IMR-90 (cell line): Measurements from ENCODE around the gene PRKACG.

Experiments
- CEBPB ChIP-seq: IDR thresholded peaks from 2 replicates; pipeline ENCODE4 v1.6.1; 2012; ENCODE audit warnings: low read depth, low read length, improper control_type of control experiment
- CHD1 ChIP-seq: IDR thresholded peaks from 2 replicates; pipeline ENCODE4 v1.6.1; 2012; ENCODE audit warnings: low read depth, low read length, improper control_type of control experiment
- POLR2A ChIP-seq: IDR thresholded peaks from 2 replicates; pipeline ENCODE4 v1.6.1; 2012; ENCODE audit warnings: mild to moderate bottlenecking, low read depth, low read length
- RAD21 ChIP-seq: IDR thresholded peaks from 2 replicates; pipeline ENCODE4 v1.6.1; 2012; ENCODE audit warnings: low read length, improper control_type of control experiment
- RCOR1 ChIP-seq: IDR thresholded peaks from 2 replicates; pipeline ENCODE4 v1.6.1; 2012; ENCODE audit warnings: mild to moderate bottlenecking, low read length, improper control_type of control experiment; ENCODE audit not compliant: insufficient replicate concordance
- SMC3 ChIP-seq: fragments of 150-350 bp; IDR thresholded peaks from 2 replicates; pipeline ENCODE4 v1.6.1; 2016; ENCODE audit warnings: low read depth, mild to moderate bottlenecking, antibody characterized with exemption, low read length, moderate library complexity
- TF ChIP-seq, protein P1 (sequence below): conservative IDR thresholded peaks from 2 replicates; pipeline ENCODE4 v1.5.1; 2012; ENCODE audit warnings: mild to moderate bottlenecking, low read depth, low read length, improper control_type of control experiment
- TF ChIP-seq, protein P2 (sequence below): fragments of 150-350 bp; IDR thresholded peaks from 2 replicates; pipeline ENCODE4 v1.6.1; 2016; ENCODE audit warnings: low read depth, mild to moderate bottlenecking, low read length, moderate library complexity, borderline replicate concordance

DNA sequence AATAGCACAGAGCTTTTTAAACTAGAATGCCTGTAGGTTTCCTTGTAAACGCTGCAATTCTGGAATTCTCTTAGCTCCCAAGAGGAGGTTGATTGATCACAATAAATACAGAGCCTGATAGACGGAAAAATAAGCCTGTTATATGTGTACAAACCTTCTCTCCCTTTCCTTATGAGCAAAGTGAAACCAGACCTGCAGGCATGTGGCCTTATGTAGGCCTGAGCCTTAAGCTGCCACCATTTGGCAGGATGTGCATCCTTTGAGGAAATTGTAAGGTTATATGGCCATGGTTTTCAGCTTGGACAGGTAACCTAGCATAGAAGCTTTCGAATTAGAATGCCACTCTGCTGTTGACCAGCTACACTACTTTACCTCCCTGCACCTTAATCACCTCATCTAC lies 49.1 kb downstream of the PRKACG start:
- TF ChIP-seq, protein P1, sequence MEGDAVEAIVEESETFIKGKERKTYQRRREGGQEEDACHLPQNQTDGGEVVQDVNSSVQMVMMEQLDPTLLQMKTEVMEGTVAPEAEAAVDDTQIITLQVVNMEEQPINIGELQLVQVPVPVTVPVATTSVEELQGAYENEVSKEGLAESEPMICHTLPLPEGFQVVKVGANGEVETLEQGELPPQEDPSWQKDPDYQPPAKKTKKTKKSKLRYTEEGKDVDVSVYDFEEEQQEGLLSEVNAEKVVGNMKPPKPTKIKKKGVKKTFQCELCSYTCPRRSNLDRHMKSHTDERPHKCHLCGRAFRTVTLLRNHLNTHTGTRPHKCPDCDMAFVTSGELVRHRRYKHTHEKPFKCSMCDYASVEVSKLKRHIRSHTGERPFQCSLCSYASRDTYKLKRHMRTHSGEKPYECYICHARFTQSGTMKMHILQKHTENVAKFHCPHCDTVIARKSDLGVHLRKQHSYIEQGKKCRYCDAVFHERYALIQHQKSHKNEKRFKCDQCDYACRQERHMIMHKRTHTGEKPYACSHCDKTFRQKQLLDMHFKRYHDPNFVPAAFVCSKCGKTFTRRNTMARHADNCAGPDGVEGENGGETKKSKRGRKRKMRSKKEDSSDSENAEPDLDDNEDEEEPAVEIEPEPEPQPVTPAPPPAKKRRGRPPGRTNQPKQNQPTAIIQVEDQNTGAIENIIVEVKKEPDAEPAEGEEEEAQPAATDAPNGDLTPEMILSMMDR, result no peak
- TF ChIP-seq, protein P2, sequence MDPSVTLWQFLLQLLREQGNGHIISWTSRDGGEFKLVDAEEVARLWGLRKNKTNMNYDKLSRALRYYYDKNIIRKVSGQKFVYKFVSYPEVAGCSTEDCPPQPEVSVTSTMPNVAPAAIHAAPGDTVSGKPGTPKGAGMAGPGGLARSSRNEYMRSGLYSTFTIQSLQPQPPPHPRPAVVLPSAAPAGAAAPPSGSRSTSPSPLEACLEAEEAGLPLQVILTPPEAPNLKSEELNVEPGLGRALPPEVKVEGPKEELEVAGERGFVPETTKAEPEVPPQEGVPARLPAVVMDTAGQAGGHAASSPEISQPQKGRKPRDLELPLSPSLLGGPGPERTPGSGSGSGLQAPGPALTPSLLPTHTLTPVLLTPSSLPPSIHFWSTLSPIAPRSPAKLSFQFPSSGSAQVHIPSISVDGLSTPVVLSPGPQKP, result no peak
- TF ChIP-seq POLR2A, result no peak
- TF ChIP-seq RAD21, result no peak
- TF ChIP-seq CHD1, result no peak
- TF ChIP-seq RCOR1, result no peak
- no peak for TF ChIP-seq SMC3
- TF ChIP-seq CEBPB, result no peak
